ENCODE results near the gene HOXD9.

DNA sequence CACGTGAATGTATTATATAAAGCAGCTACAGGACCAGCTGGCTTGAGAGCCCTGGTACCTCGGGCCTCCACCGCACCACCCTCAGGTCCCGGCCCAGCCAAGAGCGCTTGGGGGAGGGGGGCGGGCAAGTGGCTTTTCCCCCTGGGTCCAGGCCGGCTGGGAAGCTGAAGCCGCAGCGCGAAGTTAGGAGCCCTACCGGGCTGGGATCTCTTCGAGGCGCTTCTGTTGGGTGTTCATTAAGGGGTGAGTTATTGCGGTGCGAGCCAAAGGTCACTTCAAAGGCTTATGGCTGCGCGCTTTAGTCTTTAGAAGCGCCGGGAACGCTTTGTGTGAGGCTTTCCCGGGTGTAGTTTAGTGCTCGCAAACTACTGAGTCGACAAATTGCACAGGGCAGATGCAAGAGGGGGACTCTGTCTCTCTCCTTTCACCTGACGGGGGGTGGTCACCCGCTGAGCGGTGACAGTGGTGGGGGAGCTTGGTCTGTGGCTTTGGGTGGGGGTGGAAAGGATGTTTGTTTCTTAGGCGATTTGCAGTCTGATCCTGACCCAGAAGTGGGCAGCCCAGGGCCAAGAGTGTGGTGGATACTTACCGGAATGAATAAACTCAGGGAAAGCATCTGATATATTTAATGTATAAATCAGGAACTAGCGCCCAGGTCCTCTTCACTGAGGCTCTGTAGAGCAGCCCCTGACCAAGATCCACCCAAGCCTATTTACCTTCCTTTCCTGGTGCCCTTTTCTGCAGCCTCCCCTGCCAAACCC, 40.6 kb downstream of the HOXD9 start:
- TF ChIP-seq EP300 (IDR thresholded peaks at IDR 0.05) (no peak), POLR2AphosphoS5 (IDR thresholded peaks at IDR 0.05) (no peak), POLR2A (IDR thresholded peaks at IDR 0.05) (no peak)
- TF ChIP-seq, protein P1, sequence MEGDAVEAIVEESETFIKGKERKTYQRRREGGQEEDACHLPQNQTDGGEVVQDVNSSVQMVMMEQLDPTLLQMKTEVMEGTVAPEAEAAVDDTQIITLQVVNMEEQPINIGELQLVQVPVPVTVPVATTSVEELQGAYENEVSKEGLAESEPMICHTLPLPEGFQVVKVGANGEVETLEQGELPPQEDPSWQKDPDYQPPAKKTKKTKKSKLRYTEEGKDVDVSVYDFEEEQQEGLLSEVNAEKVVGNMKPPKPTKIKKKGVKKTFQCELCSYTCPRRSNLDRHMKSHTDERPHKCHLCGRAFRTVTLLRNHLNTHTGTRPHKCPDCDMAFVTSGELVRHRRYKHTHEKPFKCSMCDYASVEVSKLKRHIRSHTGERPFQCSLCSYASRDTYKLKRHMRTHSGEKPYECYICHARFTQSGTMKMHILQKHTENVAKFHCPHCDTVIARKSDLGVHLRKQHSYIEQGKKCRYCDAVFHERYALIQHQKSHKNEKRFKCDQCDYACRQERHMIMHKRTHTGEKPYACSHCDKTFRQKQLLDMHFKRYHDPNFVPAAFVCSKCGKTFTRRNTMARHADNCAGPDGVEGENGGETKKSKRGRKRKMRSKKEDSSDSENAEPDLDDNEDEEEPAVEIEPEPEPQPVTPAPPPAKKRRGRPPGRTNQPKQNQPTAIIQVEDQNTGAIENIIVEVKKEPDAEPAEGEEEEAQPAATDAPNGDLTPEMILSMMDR (IDR thresholded peaks at IDR 0.05) = no peak
